ENCODE measurements around the gene SIGLEC6.

- TF ChIP-seq POLR2A (IDR thresholded peaks at IDR 0.05), result no peak
- TF ChIP-seq CTCF (IDR thresholded peaks at IDR 0.05 in 4 of 5, conservative IDR thresholded peaks at IDR 0.05 in 1 of 5), result no peak
Observed at GRCh38 chr19:51546107-51546649, 14.7 kb upstream of the SIGLEC6 start.
